ENCODE results near the gene KCNJ4. TPM values are rescaled to one million over a fixed set of nuclear protein-coding genes. Genes with fewer than 3 reads are reported as not detected.
"Not testable (repeated sequence)": the region's sequence is repeated elsewhere in the genome, so short reads cannot be mapped to it uniquely, and the experiment has no call there.

KCNJ4 gene
- total RNA-seq, 1 experiment from 2014 or later = 0.92 TPM

DNA sequence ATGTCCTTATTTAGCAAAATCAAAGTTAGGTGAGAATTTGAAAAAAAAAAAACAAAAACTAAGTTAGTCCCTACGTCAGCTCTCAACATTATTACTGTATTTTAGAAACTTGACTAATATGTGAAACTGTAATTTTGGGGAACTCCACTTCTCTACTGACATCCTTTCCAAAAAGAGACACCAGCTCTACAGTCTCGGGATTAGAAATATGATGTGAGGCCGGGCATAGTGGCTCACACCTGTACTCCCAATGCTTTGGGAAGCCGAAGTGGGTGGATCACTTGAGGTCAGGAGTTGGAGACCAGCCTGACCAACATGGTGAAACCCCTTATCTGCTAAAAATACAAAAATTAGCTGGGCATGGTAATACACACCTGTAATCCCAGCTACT lies 65.6 kb downstream of the KCNJ4 start:
- peaks cover 55 to 62% of the 10 kb centered on the region in 2 experiments for H3K4me1 Mint-ChIP-seq
- not testable (repeated sequence) for H4K20me1 ChIP-seq (ENCODE audit: control insufficient read depth, insufficient read depth, insufficient read length); H3K9ac ChIP-seq (ENCODE audit: extremely low read depth, insufficient read length, low read length); H3K27me3 Mint-ChIP-seq (ENCODE audit: low read depth); H2AK5ac ChIP-seq (ENCODE audit: insufficient read length, low read length); H3K14ac ChIP-seq (ENCODE audit: insufficient read depth, low read length); H3K79me1 ChIP-seq (ENCODE audit: insufficient read depth, low read depth, low read length, poor library complexity, severe bottlenecking); H4K91ac ChIP-seq (ENCODE audit: insufficient read length, low read depth, low read length); H3K27ac ChIP-seq (ENCODE audit: insufficient read length, low read depth, low read length); H3K27me3 ChIP-seq (ENCODE audit: insufficient read depth, low read length); H2BK12ac ChIP-seq (ENCODE audit: insufficient read length, low read depth, low read length); H4K8ac ChIP-seq (replicated peaks; ENCODE audit: insufficient read length, low read depth, low read length); H3K23ac ChIP-seq (ENCODE audit: insufficient read length, low read depth, low read length); H3K9me3 Mint-ChIP-seq; H2BK5ac ChIP-seq (ENCODE audit: insufficient read length, low read length); H2BK20ac ChIP-seq (ENCODE audit: low read depth, low read length, poor library complexity, severe bottlenecking); H3K36me3 Mint-ChIP-seq (ENCODE audit: insufficient read depth in 1 of 3, low read depth in 3 of 3); H3T11ph ChIP-seq (ENCODE audit: low read length); H3K9me3 ChIP-seq (ENCODE audit: control insufficient read depth, low read depth, low read length); H3K56ac ChIP-seq (ENCODE audit: insufficient read length, low read depth, low read length); H3K4me2 ChIP-seq (ENCODE audit: insufficient read depth, insufficient read length, low read length); H3K4me1 ChIP-seq (ENCODE audit: insufficient read depth, low read length); H2BK120ac ChIP-seq (ENCODE audit: low read depth, low read length, poor library complexity, severe bottlenecking); H3K23me2 ChIP-seq (ENCODE audit: insufficient read length, low read depth, low read length, poor library complexity, severe bottlenecking); H2BK15ac ChIP-seq (ENCODE audit: low read depth, low read length); H3K18ac ChIP-seq (ENCODE audit: insufficient read length, low read depth, low read length); DNase-seq; H3K4ac ChIP-seq (ENCODE audit: low read depth, low read length); H2AFZ ChIP-seq (ENCODE audit: low read length); H4K5ac ChIP-seq (ENCODE audit: insufficient read length, low read depth, low read length)
- H3K4me3 Mint-ChIP-seq = 0 out of 5 replicates have a peak overlapping the region, but pooled peaks of 1 of the 2 experiments have one; percentile 11
- WGBS (ENCODE audit: extremely low coverage, insufficient read length, low lambda C conversion rate) = no CpG with 5 or more reads among the region's 4 CpGs
- peaks cover 21% of the 10 kb centered on the region; the same call in 1 of the 2 replicates for H3K79me2 ChIP-seq (ENCODE audit: insufficient read depth, low read length)
- H3K27ac Mint-ChIP-seq = peak overlapping the region; percentile 23 to 95 (median 80); a peak in 4 of 7 replicates

DNA sequence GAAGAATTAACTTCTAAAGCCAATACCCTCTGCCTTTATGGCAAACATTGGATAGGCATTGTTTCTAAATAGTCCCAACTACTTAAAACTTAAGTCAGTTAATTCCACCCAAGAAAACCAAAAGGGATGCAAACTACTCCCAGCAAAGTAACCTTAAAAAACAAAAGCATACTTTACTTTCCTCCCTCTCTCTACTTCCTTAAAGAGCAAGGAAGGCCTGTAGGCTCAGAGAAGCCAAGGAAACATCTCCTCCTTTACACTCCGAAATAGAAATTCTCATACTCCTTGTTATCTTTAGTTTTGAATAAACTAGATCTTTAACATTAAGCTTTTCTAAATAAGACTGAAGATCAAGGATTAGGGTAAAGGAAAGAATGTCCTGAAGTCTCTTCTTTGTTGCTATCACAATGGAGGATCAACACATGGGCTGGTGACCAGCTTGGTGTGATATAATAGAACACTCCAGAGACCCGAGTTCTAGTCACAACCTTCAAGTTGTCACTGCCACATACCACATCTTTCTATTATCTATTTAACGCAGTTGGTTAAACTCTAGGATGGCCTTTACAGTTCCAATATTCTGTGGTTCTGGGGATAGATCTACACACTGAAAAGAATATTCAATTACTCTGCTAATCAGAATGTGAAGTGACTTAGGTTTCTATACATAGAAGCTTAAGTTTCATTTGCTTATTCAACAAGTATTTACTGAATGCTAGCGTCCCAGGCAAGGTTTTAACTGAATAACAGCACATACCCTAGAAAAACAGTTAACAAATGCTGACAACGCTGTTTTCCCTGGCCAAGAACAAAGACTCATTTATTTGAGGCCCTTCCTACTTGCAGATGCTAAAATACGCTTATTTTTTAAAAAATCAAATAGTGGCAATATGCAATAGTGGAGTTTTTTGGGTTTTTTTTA lies 66.2 kb downstream of the KCNJ4 start:
- no CpG with 5 or more reads among the region's 6 CpGs for WGBS (ENCODE audit: extremely low coverage, insufficient read length, low lambda C conversion rate)
- not testable (repeated sequence) for H2BK20ac ChIP-seq (ENCODE audit: low read depth, low read length, poor library complexity, severe bottlenecking); H4K20me1 ChIP-seq (ENCODE audit: control insufficient read depth, insufficient read depth, insufficient read length); H3K9me3 ChIP-seq (ENCODE audit: control insufficient read depth, low read depth, low read length); H3K4me1 ChIP-seq (ENCODE audit: insufficient read depth, low read length); H3K9ac ChIP-seq (ENCODE audit: extremely low read depth, insufficient read length, low read length); H3K27me3 Mint-ChIP-seq (ENCODE audit: low read depth); H2AFZ ChIP-seq (ENCODE audit: low read length); H2BK15ac ChIP-seq (ENCODE audit: low read depth, low read length); H3K27me3 ChIP-seq (ENCODE audit: insufficient read depth, low read length); H3K23ac ChIP-seq (ENCODE audit: insufficient read length, low read depth, low read length); DNase-seq; H3K79me1 ChIP-seq (ENCODE audit: insufficient read depth, low read depth, low read length, poor library complexity, severe bottlenecking); H3K9me3 Mint-ChIP-seq; H4K91ac ChIP-seq (ENCODE audit: insufficient read length, low read depth, low read length); H3K4me2 ChIP-seq (ENCODE audit: insufficient read depth, insufficient read length, low read length); H3K27ac ChIP-seq (ENCODE audit: insufficient read length, low read depth, low read length); H4K8ac ChIP-seq (replicated peaks; ENCODE audit: insufficient read length, low read depth, low read length); H3K36me3 Mint-ChIP-seq (ENCODE audit: insufficient read depth in 1 of 3, low read depth in 3 of 3); H2BK120ac ChIP-seq (ENCODE audit: low read depth, low read length, poor library complexity, severe bottlenecking); H2BK12ac ChIP-seq (ENCODE audit: insufficient read length, low read depth, low read length); H3K4ac ChIP-seq (ENCODE audit: low read depth, low read length); H3K56ac ChIP-seq (ENCODE audit: insufficient read length, low read depth, low read length); H2BK5ac ChIP-seq (ENCODE audit: insufficient read length, low read length); H3T11ph ChIP-seq (ENCODE audit: low read length); H2AK5ac ChIP-seq (ENCODE audit: insufficient read length, low read length); H3K18ac ChIP-seq (ENCODE audit: insufficient read length, low read depth, low read length); H3K14ac ChIP-seq (ENCODE audit: insufficient read depth, low read length); H4K5ac ChIP-seq (ENCODE audit: insufficient read length, low read depth, low read length); H3K23me2 ChIP-seq (ENCODE audit: insufficient read length, low read depth, low read length, poor library complexity, severe bottlenecking)
- H3K4me3 Mint-ChIP-seq = 0 out of 5 replicates have a peak overlapping the region, but pooled peaks of 1 of the 2 experiments have one; percentile 11
- H3K27ac Mint-ChIP-seq = peak overlapping the region in 1 of 3 experiments; percentile 95; a peak in 3 of 7 replicates
- peaks cover 51 to 58% of the 10 kb centered on the region in 2 experiments for H3K4me1 Mint-ChIP-seq
- peaks cover 22% of the 10 kb centered on the region; the same call in 1 of the 2 replicates for H3K79me2 ChIP-seq (ENCODE audit: insufficient read depth, low read length)

Data from H9 (cell line).